Measurements from ENCODE around the gene CCT4.

- TF ChIP-seq CTCF (IDR thresholded peaks at IDR 0.05; ENCODE audit: low read depth, low read length, poor library complexity, severe bottlenecking) (no peak), EZH2phosphoT487 (IDR thresholded peaks at IDR 0.05; ENCODE audit: borderline replicate concordance, low read length) (no peak)
These were observed 5.6 kb downstream of the CCT4 start for GRCh38 chr2:61882850-61883249.

Data from DOHH2 (cell line).